Measurements from ENCODE around the gene GOT1. TPM values are rescaled to one million over a fixed set of nuclear protein-coding genes. Genes with fewer than 3 reads are reported as not detected.

Gene GOT1
- polyA plus RNA-seq, 3 donors: 2.6 to 10.4 (median 8.2) TPM

GRCh38 chr10:99395750-99396445, 34.5 kb downstream of the GOT1 start:
- Histone ChIP-seq H3K79me2 (ENCODE audit: insufficient read depth, low read length) (no peaks in the 10 kb centered on the region), H3K9ac (ENCODE audit: insufficient read depth, low read length, poor library complexity, severe bottlenecking) (no peak overlapping the region), H3K4me2 (replicated peaks; ENCODE audit: extremely low read depth, low read length, poor library complexity, severe bottlenecking) (no peak overlapping the region), H3K9me3 (replicated peaks in 1 of 2; ENCODE audit: control insufficient read depth in 1 of 2, insufficient read depth in 1 of 2, low read length in 2 of 2) (no peaks in the 10 kb centered on the region), H3K27ac (ENCODE audit: low read depth in 1 of 2, low read length in 2 of 2) (no peak overlapping the region), H3K27me3 (ENCODE audit: control insufficient read depth in 2 of 2, insufficient read depth in 2 of 2, low read length in 2 of 2) (no peaks in the 10 kb centered on the region), H3K4me1 (ENCODE audit: control insufficient read depth in 1 of 2, insufficient read depth in 2 of 2, low read length in 2 of 2) (no peaks in the 10 kb centered on the region), H3K36me3 (replicated peaks in 1 of 2; ENCODE audit: control insufficient read depth in 1 of 2, insufficient read depth in 2 of 2, low read length in 2 of 2) (peaks cover 3 to 34% of the 10 kb centered on the region in 2 donors), H2AFZ (ENCODE audit: insufficient read depth, low read depth, low read length, poor library complexity, severe bottlenecking) (no peak overlapping the region), H3K4me3 (replicated peaks in 1 of 3; ENCODE audit: low read depth in 2 of 3, low read length in 3 of 3) (no peak overlapping the region), H4K20me1 (ENCODE audit: insufficient read depth, low read length) (no peaks in the 10 kb centered on the region)
- no peak for DNase-seq
- peaks cover 5% of the 10 kb centered on the region for H3K4me1 Mint-ChIP-seq
- no peak overlapping the region for H3K27ac Mint-ChIP-seq
- peaks cover 1 to 3% (median 3%) of the 10 kb centered on the region in 3 donors for H3K27me3 Mint-ChIP-seq (ENCODE audit: low read depth in 3 of 3)
- intact Hi-C loops (cut with micrococcal nuclease): loop anchor here in 1 of 2 donors (10.0 kb wide), 1 partner anchor 219 kb away; no protein-coding TSS in a partner anchor
- H3K4me3 Mint-ChIP-seq: no peak overlapping the region
- no peak for TF ChIP-seq CTCF (IDR thresholded peaks at IDR 0.05)
- H3K9me3 Mint-ChIP-seq: no peaks in the 10 kb centered on the region
- no CpG with 5 or more reads among the region's 2 CpGs for WGBS (ENCODE audit: insufficient coverage)
- H3K36me3 Mint-ChIP-seq: peaks cover 27 to 47% of the 10 kb centered on the region in 2 donors

GRCh38 chr10:99394761-99395386, 35.5 kb downstream of the GOT1 start:
- Histone ChIP-seq H3K4me3 (replicated peaks in 1 of 3; ENCODE audit: low read depth in 2 of 3, low read length in 3 of 3) (no peak overlapping the region), H2AFZ (ENCODE audit: insufficient read depth, low read depth, low read length, poor library complexity, severe bottlenecking) (no peak overlapping the region), H3K4me1 (ENCODE audit: control insufficient read depth in 1 of 2, insufficient read depth in 2 of 2, low read length in 2 of 2) (no peaks in the 10 kb centered on the region), H3K36me3 (replicated peaks in 1 of 2; ENCODE audit: control insufficient read depth in 1 of 2, insufficient read depth in 2 of 2, low read length in 2 of 2) (peaks cover 3 to 33% of the 10 kb centered on the region in 2 donors), H4K20me1 (ENCODE audit: insufficient read depth, low read length) (no peaks in the 10 kb centered on the region), H3K79me2 (ENCODE audit: insufficient read depth, low read length) (no peaks in the 10 kb centered on the region), H3K9ac (ENCODE audit: insufficient read depth, low read length, poor library complexity, severe bottlenecking) (no peak overlapping the region), H3K27ac (ENCODE audit: low read depth in 1 of 2, low read length in 2 of 2) (no peak overlapping the region), H3K4me2 (replicated peaks; ENCODE audit: extremely low read depth, low read length, poor library complexity, severe bottlenecking) (no peak overlapping the region), H3K27me3 (ENCODE audit: control insufficient read depth in 2 of 2, insufficient read depth in 2 of 2, low read length in 2 of 2) (no peaks in the 10 kb centered on the region), H3K9me3 (replicated peaks in 1 of 2; ENCODE audit: control insufficient read depth in 1 of 2, insufficient read depth in 1 of 2, low read length in 2 of 2) (no peaks in the 10 kb centered on the region)
- Mint-ChIP-seq H3K4me1 (peaks cover 5% of the 10 kb centered on the region), H3K36me3 (peaks cover 21 to 37% of the 10 kb centered on the region in 2 donors), H3K27me3 (ENCODE audit: low read depth in 3 of 3) (peaks cover 1 to 3% (median 3%) of the 10 kb centered on the region in 3 donors), H3K27ac (no peak overlapping the region), H3K9me3 (no peaks in the 10 kb centered on the region), H3K4me3 (no peak overlapping the region)
- no peak for DNase-seq
- intact Hi-C loops (cut with micrococcal nuclease): loop anchor here (5.0 to 10.0 kb wide), 2 partner anchors 217 to 220 kb away; no protein-coding TSS in a partner anchor
- TF ChIP-seq CTCF (IDR thresholded peaks at IDR 0.05): no peak
- 92% methylated on average over 2 of the region's 7 CpGs for WGBS (ENCODE audit: insufficient coverage)

All from CD14-positive monocyte (primary cell).